ENCODE data around the gene PIP5K1B. TPM values are rescaled to one million over a fixed set of nuclear protein-coding genes. Genes with fewer than 3 reads are reported as not detected.

The PIP5K1B gene
- total and polyA plus RNA-seq, 2 experiments from 2014 or later, result 1.3 to 2.8 TPM

DNA sequence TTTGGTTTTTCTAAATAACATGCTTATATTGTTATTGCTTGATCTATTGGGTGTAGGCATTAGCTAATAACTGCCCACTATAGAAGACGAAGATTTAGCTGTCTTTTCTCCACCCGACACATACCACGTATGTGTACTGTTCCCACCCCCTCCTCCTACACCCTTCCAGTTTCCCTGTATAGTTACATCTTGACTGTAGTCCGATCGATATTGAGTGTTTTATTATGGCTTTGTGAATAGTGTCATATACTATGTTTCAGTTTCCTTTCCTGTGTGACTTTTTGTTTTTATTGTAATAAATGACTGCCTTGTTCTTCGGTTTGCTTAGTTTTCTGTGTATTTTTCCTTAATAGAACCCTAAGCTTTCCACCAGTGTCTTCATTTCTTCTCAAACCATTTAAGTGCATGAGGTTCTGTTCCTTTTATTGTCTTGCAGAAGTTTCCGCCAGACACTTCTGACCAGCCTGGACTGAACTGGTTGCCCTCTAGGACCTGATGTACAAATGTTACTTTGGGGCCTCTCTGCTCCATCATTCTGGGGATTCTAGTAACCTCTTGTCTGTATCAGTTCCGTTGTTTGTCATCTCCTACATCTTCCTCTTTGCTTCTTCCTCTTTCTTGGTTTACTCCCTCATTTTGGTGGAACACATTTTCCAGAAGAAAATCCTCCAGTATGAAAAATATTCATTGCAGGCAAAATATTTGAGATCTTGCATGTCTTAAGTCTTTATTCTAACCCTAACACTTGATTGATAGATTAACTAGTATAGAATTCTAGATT, 247.0 kb downstream of the PIP5K1B start:
- H3K36me3 Mint-ChIP-seq (ENCODE audit: low read depth), result 0 out of 3 replicates have a peak, but pooled peaks cover 2% of the 10 kb centered on the region
- no peak for DNase-seq (ENCODE audit: low spot score)
- Histone ChIP-seq H3K36me3 (ENCODE audit: insufficient read depth) (no peaks in the 10 kb centered on the region), H3F3A (replicated peaks; ENCODE audit: low read depth) (0 out of 2 replicates have a peak, but pooled peaks cover 2% of the 10 kb centered on the region), H3K4me3 (no peak overlapping the region), H3K27ac (ENCODE audit: low read depth) (no peak overlapping the region), H4K20me1 (replicated peaks; ENCODE audit: insufficient read depth) (no peaks in the 10 kb centered on the region), H3K4me2 (no peak overlapping the region), H3K27me3 (ENCODE audit: insufficient read depth) (no peaks in the 10 kb centered on the region), H3K9me2 (ENCODE audit: insufficient read depth) (0 out of 2 replicates have a peak, but pooled peaks cover 4% of the 10 kb centered on the region), H3K79me2 (replicated peaks; ENCODE audit: insufficient read depth) (no peaks in the 10 kb centered on the region), H2AFZ (no peak overlapping the region), H3K4me1 (ENCODE audit: insufficient read depth) (peaks cover 35% of the 10 kb centered on the region)
- no peak overlapping the region for H3K27ac Mint-ChIP-seq
- no peak for ATAC-seq
- H3K4me1 Mint-ChIP-seq, result peaks cover 59% of the 10 kb centered on the region
- peaks cover 12% of the 10 kb centered on the region for H3K27me3 Mint-ChIP-seq (ENCODE audit: insufficient read depth, low read depth, poor library complexity)
- H3K4me3 Mint-ChIP-seq, result no peak overlapping the region
- TF ChIP-seq CREB1 (CRISPR knock-in tag; IDR thresholded peaks at IDR 0.05; ENCODE audit: low read depth), result no peak
- no peak for TF ChIP-seq ZNF114 (CRISPR knock-in tag; IDR thresholded peaks at IDR 0.05)
- TF ChIP-seq JUNB (IDR thresholded peaks at IDR 0.05; ENCODE audit: unreplicated experiment), result no peak
- TF ChIP-seq EZH2 (IDR thresholded peaks at IDR 0.05; ENCODE audit: low read depth, unreplicated experiment), result no peak
- TF ChIP-seq, protein P1, sequence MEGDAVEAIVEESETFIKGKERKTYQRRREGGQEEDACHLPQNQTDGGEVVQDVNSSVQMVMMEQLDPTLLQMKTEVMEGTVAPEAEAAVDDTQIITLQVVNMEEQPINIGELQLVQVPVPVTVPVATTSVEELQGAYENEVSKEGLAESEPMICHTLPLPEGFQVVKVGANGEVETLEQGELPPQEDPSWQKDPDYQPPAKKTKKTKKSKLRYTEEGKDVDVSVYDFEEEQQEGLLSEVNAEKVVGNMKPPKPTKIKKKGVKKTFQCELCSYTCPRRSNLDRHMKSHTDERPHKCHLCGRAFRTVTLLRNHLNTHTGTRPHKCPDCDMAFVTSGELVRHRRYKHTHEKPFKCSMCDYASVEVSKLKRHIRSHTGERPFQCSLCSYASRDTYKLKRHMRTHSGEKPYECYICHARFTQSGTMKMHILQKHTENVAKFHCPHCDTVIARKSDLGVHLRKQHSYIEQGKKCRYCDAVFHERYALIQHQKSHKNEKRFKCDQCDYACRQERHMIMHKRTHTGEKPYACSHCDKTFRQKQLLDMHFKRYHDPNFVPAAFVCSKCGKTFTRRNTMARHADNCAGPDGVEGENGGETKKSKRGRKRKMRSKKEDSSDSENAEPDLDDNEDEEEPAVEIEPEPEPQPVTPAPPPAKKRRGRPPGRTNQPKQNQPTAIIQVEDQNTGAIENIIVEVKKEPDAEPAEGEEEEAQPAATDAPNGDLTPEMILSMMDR (conservative IDR thresholded peaks at IDR 0.05; ENCODE audit: low read depth in 2 of 2), result no peak
- TF ChIP-seq STAT1 (IDR thresholded peaks at IDR 0.05; ENCODE audit: unreplicated experiment), result no peak
- TF ChIP-seq, protein P2, sequence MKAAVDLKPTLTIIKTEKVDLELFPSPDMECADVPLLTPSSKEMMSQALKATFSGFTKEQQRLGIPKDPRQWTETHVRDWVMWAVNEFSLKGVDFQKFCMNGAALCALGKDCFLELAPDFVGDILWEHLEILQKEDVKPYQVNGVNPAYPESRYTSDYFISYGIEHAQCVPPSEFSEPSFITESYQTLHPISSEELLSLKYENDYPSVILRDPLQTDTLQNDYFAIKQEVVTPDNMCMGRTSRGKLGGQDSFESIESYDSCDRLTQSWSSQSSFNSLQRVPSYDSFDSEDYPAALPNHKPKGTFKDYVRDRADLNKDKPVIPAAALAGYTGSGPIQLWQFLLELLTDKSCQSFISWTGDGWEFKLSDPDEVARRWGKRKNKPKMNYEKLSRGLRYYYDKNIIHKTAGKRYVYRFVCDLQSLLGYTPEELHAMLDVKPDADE (IDR thresholded peaks at IDR 0.05), result no peak
- no peak for TF ChIP-seq EZH2phosphoT487 (IDR thresholded peaks at IDR 0.05; ENCODE audit: unreplicated experiment)
- no peak for TF ChIP-seq ZNF331 (CRISPR knock-in tag; IDR thresholded peaks at IDR 0.05; ENCODE audit: low read depth)
- no peak for TF ChIP-seq NANOG (IDR thresholded peaks at IDR 0.05; ENCODE audit: borderline replicate concordance)
- no peaks in the 10 kb centered on the region for H3K9me3 Mint-ChIP-seq

DNA sequence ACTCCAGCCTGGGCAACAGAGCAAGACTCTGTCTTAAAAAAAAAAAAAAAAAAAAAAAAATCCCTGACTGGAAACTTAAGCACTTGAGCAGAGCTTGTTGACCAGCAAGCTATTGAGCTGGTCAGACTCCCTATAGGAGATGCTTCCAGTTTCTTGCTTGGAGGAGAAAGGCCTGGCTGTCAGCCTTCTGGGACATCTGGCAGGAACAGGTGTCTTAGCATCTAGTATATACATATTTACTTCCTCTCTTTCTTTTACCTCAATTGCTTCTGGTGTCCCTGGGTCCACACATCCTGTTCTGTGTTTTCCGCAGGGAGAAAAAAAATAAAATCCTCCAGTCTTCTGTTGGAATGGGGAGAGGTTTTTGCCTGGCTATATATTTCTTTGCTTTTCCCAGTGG, 248.7 kb downstream of the PIP5K1B start:
- no peak for DNase-seq (ENCODE audit: low spot score)
- Mint-ChIP-seq H3K27ac (no peak overlapping the region), H3K9me3 (no peaks in the 10 kb centered on the region), H3K4me1 (peaks cover 47% of the 10 kb centered on the region), H3K36me3 (ENCODE audit: low read depth) (0 out of 3 replicates have a peak, but pooled peaks cover 4% of the 10 kb centered on the region), H3K4me3 (no peak overlapping the region), H3K27me3 (ENCODE audit: insufficient read depth, low read depth, poor library complexity) (peaks cover 12% of the 10 kb centered on the region)
- Histone ChIP-seq H3F3A (replicated peaks; ENCODE audit: low read depth) (0 out of 2 replicates have a peak, but pooled peaks cover 2% of the 10 kb centered on the region), H3K4me1 (ENCODE audit: insufficient read depth) (peaks cover 26% of the 10 kb centered on the region), H2AFZ (no peak overlapping the region), H3K4me2 (no peak overlapping the region), H3K79me2 (replicated peaks; ENCODE audit: insufficient read depth) (no peaks in the 10 kb centered on the region), H3K27ac (ENCODE audit: low read depth) (no peak overlapping the region), H3K4me3 (no peak overlapping the region), H3K36me3 (ENCODE audit: insufficient read depth) (no peaks in the 10 kb centered on the region), H4K20me1 (replicated peaks; ENCODE audit: insufficient read depth) (no peaks in the 10 kb centered on the region), H3K9me2 (ENCODE audit: insufficient read depth) (0 out of 2 replicates have a peak, but pooled peaks cover 4% of the 10 kb centered on the region), H3K27me3 (ENCODE audit: insufficient read depth) (no peaks in the 10 kb centered on the region)
- ATAC-seq, result no peak
- TF ChIP-seq, protein P2 (IDR thresholded peaks at IDR 0.05), result no peak
- TF ChIP-seq EZH2 (IDR thresholded peaks at IDR 0.05; ENCODE audit: low read depth, unreplicated experiment) (no peak), NANOG (IDR thresholded peaks at IDR 0.05; ENCODE audit: borderline replicate concordance) (no peak)

Data from GM23338 (cell line).